22Rv1 (cell line): ENCODE measurements around the gene STK39.

ENCODE experiments used
- ZFX ChIP-seq: fragments of 450-650 bp; IDR thresholded peaks from 2 replicates; pipeline ENCODE4 v1.6.1; 2017; ENCODE audit warnings: antibody characterized with exemption, borderline replicate concordance
- TF ChIP-seq, protein P1 (sequence below): fragments of 450-650 bp; IDR thresholded peaks from 2 replicates; pipeline ENCODE4 v1.5.1; 2017; ENCODE audit warnings: mild to moderate bottlenecking

DNA sequence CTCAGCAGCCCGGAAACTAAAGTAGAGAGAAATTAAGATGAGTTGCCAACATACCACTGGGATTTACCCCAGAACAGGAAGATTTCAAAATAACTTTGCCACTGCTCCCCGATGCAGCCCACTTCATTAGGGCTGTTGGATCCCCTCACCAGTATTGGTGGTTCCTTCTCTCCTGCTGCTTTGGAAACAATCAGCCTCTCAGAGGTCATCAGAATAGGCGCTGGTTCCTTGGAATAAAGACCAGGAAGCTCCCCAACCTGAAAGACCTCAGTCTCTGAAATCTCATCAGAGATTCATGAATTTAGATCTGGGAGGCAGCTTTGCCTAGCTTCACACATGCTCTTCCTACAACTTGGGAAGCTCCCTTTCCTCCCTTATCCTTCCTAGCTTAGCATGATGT is 332.4 kb downstream of the STK39 start:
- TF ChIP-seq, protein P1, sequence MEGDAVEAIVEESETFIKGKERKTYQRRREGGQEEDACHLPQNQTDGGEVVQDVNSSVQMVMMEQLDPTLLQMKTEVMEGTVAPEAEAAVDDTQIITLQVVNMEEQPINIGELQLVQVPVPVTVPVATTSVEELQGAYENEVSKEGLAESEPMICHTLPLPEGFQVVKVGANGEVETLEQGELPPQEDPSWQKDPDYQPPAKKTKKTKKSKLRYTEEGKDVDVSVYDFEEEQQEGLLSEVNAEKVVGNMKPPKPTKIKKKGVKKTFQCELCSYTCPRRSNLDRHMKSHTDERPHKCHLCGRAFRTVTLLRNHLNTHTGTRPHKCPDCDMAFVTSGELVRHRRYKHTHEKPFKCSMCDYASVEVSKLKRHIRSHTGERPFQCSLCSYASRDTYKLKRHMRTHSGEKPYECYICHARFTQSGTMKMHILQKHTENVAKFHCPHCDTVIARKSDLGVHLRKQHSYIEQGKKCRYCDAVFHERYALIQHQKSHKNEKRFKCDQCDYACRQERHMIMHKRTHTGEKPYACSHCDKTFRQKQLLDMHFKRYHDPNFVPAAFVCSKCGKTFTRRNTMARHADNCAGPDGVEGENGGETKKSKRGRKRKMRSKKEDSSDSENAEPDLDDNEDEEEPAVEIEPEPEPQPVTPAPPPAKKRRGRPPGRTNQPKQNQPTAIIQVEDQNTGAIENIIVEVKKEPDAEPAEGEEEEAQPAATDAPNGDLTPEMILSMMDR, result no peak
- TF ChIP-seq ZFX, result no peak
